Measurements from ENCODE around the gene CA4. TPM values are rescaled to one million over a fixed set of nuclear protein-coding genes. Genes with fewer than 3 reads are reported as not detected.

CA4 gene
- total RNA-seq, 1 experiment from 2014 or later: not detected

DNA sequence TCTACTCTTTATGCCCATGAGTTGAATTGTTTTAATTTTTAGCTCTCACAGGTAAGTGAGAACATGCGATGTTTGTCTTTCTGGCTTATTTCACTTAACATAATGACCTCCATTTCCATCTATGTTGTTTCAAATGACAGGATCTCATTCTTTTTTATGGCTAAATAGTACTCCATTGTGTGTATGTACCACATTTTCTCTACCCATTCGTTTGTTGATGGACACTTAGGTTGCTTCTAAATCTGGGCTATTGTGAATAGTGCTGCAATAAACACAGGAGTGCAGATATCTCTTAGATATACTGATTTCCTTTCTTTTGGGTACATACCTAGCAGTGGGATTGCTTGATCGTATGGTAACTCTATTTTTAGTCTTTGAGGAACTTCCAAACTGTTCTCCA is 19.3 kb upstream of the CA4 start:
- no peak for DNase-seq (ENCODE audit: low read depth)

DNA sequence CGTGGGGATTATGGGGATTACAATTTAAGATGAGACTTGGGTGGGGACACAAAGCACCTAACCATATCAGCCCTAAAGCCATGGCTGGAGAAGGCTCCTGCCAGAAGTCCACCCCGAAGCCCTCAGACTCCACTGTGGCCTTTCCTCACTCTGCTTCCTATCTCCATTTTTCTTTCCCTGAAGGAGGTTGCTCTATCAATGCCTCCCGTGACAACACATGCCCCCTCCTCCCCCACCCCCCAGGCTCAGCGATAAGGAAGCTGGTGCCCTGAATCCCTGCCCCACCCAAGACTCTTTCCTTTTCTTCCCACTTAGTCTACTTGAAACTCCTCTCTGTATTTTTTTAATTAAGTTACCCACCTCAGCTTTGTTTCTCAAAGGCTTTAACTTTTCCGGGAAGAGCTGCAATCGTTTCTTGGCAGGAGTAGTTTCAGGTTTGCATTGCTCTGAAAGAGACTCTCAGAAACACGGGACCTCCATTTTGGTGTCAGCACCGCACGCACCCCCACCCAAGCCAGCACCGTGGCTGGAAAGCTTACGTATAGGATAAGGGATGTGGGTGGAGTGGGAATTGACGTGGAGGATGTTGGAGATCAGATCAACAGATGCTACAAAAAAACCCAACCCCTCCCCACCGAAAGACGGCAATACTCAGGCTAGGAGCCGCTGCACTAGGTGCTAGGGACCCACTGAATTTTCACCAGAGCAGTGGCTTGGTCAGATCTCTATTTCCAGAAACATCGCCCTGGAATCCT is 15.2 kb upstream of the CA4 start:
- DNase-seq (ENCODE audit: low read depth): peak; percentile 51

DNA sequence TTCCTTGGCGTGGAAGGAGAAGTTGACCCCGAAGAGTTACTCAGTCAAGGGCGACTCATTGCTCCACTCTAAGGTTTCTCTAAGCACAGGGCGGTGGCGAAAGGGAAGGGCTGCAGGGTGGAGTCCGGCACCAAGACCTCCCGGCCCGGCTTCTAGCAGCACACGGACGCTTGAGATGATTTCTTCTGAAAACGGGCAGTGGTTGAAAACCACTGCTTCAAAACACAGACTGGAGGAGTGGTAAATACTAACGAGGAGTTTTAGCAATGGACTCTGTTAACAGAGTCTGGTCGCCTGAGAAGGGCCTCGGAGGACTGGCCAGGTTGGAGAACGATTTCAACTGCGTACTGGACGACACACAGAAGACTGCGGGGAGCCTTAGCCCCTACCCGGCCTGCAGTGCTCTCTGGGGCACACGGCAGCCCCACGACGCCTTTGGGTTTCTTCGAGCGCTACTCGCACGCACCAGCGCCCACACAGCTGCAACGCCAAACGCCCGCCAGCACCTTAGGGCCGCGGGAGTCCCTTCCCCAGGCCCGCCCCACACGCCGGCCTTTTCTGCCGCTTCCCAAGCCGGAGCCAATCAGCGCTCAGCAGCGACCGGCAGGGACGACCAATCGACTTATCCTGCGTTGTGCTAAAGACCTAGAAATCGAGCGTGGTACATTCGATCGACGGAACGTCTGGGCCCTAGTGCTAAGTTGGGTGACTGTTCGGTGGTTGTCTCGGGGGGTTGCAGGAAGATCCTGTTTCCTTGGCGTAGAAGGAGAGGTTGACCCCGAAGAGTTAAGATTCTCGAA is 14.4 kb upstream of the CA4 start:
- DNase-seq (ENCODE audit: low read depth): peak; percentile 90

DNA sequence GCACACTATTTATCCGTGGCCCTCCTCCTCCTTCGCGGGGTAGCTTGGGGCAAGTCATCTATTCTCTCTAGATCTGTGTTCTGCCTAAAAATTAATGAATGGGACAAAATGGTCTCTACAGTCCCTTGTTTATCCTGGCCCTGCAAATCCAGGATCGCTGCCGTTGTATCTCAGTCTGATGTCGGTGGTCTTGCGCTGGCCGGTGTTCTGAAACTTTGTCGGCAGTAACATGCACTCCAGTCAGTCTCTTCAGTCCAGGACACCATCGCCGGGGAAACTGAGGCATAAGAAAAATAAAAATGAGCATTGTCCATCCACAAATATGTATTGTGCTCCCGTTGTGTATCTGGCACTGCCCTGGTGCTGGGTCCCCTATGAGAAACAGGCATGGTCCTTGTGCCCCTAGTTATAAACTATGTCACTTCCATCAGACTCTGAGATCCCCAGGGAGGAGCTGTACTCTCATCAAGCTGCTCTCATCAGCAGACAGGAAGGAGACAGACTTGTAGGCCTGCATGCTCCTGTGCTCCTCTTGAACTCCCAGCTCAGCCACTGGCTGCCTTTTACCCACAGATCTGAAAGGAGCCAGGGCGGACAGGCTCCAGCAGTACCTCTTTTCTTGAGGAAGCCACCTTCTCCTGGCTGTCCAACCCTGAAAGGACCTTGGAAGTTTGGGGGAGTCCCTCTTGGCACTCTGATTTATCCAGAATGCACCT is 13.7 kb upstream of the CA4 start:
- DNase-seq (ENCODE audit: low read depth): no peak

DNA sequence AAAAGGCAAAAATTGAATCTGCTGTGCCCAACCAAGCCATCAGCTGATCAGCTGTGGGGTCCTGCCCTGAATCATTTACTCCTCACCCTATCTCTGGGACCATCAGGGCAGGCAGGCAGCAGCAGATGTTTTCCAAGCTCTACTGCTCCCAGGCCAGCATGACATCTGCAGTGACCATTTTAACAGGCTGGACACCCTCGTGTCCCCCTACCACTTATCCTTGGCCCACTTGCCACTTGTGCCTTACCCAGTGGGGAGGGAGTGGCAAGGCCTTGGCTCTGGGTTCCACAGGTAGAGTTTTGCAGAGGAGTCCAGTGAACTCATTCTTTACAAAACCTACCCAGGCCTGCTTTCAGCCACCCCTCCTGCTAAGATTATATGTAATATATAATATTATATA is 12.0 kb upstream of the CA4 start:
- DNase-seq (ENCODE audit: low read depth): no peak

DNA sequence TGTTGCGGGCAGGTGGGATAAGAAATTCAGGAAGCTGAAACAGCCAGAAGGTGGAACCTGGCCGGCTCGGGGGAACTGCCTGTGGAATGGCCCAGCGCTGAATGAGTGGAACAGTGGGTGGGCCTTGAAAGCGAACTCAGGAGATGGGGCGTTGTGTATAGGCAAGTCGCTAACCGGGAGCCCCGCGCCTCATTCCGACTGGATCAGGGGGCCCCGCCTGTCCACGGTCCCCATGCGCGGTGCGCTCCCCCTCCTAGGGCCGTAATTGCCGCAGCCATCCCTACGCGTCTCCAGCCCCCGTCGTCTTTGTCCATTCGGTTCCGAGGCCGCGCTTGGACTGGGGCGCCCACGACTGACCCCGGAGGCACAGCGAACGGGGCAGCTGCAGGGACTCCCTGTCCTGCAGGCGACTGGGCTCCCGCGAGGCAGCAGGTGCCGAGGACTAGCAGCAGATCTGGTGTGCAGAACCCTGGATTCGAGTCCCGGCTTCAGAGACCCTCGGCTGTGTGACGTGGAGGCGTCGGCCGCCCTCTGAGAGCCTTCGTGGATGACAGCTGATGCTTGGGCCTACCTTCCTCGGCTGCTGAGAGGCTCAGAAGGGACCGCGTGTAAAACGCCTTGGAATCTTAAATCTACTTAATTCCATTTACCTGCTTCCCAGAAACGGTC is 10.9 kb upstream of the CA4 start:
- DNase-seq (ENCODE audit: low read depth): no peak

DNA sequence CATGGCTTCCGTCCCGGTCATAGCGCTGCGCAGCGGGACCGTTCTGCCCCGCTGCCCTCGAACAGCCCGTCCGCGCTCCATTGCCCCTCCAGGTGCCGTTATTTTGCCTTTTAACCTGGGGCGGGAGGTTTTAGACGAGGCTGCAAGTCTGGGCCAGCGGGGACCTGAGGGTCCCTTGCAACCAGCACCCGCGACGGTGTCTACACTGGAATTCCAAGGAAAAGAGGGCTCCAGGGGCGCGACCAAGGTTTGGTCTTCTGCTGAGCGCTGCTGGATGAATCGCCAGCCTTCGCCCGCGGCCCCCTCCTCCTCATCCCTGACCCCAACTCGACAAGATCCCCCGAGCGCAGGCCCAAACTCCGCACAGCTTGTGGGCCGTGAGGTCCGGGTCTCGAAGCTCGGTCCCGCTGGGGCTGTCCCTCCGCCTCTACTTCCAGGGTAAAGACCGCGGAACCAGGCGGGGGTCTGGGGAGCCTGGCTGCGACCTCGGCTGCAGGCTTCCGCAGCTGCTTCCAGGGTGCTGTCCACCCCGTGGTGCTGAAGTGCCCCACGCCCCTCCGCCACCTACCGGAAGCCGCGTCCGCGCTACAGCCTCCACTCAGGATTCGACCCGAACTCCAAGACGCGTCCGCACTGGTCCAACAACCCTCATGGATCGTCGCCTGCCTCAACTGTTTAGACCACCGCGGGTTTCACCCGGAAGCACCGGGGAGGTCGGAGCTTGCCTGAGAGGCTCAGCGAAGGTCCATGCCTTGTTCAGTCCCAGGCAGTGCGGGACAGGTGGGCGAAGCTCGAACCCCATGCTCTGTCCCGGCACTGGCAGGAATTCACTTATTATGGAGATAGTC is 10.1 kb upstream of the CA4 start:
- peak; percentile 57 for DNase-seq (ENCODE audit: low read depth)

DNA sequence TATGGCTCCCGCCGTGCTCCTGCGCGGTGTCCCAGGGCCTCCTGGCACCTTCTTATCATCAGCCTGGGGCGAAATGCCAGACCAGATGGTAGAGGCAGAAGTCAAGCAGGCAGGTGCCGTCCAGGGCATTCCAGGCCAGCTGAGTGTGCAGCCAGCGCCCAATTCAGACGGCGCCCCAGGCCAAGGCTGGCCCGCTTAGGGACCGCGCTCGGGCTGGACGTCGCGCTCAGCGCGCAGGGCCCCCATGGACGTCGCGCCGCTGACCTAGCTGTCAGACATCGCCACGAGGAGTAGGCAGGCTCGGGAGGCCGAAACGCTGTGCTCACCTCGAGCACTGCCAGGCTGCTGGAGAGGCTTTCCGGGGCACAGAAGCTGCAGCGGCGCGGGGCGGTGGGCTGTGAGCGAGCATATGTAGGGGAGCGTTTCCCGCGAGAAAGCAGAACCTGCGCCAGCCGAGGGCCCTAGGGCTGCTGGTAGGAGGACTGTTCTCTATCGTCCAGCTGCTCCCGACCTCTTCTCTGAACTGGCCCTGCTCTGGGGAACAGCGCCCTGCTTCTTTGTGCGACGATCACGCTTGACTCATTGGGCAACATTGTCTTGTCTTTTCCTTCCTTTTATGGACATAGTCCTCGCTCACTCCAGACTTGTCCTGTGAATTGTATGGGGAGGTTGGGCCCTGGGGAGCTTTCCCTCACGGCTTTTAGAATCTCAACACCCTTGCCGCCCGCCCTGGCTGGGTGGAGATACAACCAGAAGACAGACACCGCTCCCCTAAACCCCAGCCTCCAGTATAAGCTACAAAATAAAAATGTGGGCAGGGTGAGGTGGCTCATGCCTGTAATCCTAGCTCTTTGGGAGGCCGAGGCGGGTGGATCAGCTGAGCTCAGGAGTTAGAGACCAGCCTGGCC is 8.4 kb upstream of the CA4 start:
- peak; percentile 43 for DNase-seq (ENCODE audit: low read depth)

DNA sequence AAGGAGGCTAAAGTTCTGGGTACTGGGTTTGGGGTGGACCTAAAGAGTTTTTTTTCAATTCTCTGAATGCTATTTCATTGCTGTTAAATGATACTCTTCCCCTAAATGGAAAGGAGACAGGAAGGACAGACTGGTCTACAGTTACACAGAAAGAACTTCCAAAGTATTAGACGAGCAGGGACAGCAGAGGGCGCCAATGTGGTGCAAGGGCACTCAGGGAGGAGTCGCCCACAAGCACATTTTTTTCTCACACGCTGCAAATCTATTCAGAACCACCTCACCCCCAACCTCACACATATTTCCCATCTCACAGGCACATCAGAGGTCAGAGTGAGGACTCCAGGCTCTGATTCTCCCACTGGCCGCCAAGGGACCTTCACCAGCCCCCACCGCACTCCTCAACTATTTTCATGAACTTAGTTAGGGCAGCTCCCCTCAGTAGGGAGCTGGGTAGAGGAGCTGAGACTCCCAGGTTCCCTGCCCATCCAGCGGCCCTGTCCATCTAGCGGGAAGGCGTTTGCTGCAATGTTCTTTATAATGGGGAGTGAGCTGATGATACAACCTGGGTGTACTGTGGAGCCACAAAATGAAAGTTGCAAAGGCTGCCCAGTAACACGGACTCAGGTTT is 6.8 kb upstream of the CA4 start:
- DNase-seq (ENCODE audit: low read depth): peak; percentile 81

DNA sequence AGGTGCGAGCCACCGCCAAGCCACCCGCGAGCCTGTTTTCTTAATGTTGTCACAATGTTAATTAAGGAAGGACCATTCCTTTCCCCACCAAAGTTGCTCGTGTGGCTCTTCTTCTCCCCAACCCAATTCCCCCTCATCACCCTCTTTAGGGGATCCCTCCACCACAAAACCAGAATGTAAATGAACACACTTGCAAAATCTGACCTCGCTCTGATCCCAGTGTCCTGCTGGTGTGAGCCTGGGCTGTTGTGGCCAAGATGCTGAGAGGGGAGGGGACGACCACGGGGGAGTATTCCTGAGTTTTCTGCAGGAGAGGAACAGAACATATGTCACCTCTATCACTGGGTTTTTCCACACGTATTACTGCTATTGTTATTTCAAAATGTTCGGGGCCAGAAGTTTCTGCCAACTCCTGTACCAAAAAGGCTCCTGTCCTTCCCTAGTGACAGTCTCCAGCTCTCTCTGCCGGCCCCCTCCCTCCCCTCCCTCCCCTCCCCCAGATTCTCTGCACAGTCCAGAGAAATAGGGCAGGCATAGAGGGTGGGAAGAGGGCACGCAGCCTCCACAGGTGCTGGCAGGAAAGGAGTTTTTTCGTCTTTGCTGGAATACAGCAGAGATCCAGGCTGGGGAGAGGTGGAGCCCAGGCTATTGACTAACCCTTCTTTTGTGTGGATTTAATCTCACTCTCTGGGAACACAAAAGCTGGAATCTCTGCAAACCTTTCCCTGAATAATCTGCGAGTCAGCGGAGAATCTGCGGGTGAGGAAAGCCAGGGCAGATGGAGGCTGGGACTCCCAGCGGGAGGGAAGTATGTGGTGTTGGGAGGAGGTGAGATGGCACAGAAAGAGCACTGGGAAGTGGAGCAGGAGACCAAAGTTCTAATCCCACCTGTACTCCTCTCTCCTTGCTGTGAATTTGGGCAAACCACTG is 4.5 kb upstream of the CA4 start:
- no peak for DNase-seq (ENCODE audit: low read depth)

DNA sequence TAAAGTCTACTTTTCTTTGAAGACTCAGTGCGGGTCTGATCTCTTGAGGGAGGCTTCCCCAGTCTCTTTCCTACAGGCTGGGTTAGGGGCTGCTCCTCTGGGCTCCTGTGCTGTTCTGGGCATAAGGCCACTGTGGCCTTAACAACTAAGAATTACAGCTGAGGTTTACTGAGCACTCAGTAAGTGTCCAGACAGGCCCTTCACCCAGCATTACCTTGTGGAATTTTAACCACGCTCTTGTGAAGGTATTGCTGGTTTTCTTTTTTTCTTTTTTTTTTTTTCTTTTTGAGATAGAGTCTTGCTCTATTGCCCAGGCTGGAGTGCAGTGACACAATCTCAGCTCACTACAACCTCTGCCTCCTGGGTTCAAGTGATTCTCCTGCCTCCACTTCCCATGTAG is 3.6 kb upstream of the CA4 start:
- DNase-seq (ENCODE audit: low read depth): no peak

DNA sequence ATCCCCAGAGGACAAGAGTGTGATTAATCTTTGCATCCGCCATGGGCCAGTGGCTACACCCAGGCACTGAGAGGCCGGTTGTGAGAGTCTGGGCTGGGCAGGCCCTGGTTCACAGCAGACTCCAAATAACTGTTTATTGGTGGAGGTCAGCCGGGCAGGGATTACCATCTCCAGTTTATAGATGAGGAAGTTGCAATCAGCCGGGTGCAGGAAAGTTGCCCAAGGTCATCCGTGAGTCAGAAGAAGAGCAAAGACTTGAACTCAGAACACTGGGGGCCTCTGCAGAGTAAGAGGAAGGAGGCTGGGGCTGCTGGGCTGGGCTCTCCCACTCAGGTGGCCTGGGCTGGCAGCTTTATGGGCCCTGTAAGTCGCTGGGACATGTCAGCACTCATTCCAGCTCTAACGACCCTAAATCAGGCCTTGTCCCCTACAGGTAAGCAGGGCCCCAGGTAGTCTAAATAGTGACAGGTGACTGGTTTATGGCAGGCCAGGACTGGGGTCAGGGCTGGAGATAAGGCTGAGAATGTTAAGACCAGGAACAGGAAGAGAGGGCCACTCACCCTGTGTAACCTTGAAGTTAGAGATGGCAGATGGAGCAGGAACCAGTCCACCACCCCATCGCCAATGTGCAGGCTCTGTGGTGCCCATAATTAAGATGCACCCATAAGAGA is 2.1 kb upstream of the CA4 start:
- DNase-seq (ENCODE audit: low read depth): no peak

DNA sequence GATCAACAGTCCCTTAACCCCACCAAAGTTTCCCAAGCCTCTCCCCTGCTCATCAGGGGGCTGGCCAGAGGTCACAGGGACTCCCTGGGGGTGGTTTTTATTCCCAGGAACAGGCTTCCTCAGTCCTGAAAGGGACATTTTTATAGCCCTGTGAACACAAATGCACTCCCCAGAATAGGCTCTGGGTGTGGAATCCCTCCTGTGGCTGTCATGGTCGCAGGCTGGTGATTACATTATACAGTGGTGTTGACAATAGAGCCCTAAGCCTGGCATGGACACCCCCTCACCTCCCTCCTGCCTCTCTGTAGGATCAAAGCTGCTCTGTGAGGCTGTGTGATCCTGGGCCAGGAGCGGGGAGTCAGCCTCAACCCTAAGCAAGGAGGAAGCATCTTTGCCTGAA is 1.4 kb upstream of the CA4 start:
- no peak for DNase-seq (ENCODE audit: low read depth)

DNA sequence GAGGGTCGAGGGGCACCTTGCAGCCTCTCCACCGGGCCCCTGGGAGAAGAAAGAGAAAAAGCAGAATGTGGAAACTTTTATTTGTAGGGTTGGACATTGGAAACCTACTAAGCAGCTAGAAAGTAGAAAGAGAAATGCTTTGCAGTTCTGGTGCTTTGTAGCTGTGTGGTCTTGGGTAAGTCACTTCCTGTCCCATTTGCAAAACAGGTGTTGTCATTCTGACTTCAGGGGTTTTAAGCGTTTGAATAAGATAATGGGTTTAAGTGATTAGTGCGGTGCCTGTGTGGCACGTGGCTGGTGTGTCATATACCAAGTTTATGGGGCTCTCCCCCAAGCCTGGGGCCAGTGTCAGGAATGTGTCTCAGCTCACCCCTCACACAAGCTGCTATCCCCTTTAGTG is 1.6 kb downstream of the CA4 start:
- DNase-seq (ENCODE audit: low read depth): no peak

DNA sequence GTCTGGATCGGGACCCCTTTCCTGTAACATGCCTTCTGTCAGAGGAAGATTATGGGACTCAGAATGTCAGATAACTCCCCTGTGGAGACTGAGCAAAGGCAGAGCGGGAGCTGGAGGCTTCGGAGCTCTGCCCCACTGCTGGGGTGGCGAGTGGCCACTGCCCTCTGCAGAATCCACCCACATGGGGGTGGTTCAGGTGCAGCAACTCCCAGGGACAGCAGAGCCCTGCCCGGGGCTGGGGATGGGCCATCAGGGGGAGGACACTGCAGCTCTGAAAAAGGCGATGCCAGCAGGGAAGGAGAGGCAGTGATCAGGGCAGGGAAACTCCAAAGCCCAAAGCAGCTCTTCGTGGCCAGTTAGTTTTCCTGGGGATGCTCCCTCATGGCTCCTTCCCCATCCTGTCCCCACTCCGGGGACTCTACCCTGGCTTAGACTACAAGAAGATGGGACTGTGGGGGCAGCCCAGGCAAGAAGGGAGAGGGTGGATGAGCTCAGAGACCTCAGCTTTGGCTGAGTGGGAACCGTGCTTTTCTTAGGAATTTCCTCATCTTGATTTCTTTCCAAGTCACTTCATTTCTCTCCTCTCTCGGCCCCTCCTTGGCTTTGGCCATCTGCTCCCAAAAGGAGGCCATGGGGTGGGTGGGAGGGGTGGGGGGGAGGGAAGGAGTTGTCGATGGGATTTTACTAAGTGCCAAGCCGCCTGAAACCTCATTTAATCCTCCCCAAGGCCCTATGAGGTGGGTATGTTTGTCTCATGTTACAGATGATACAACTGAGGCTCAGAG is 4.0 kb downstream of the CA4 start:
- DNase-seq (ENCODE audit: low read depth): no peak

DNA sequence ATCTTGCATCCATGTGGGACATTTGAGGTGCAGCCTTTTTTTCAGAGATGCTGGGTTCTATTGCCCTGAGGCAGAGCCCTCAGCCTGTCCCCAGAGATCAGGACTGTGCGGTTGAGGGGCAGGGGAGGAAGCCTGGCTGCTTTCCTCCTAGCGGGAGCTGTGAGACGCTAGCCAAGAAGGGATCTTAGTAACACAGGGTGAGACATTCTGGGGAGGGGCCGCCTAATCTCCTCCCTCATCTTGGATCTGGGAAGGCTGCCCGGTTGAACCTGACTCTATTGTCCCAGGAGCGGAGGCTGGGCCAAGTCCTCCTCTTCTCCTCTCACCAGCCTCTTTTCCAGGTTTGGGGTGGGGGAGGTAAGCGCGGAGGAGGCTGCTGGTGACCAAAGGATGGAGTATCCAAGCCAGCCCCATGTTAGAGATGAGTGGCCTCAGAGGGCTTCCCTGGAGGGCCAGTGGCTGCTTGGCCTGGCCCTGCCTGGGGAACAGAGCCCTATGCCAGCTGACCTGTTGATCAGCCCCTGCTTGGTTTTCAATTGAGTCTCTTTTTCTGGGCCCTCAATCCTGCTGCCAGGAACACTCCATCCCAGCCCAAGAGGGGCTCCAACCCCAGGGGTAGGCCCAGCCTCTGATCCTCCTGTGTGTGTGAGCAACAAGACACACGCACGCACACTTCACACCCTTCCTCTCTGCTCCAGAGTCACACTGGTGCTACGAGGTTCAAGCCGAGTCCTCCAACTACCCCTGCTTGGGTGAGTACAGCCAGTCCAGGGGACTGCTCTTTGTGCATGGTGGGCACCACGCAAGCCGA is 5.0 kb downstream of the CA4 start:
- DNase-seq (ENCODE audit: low read depth): peak; percentile 67
